ENCODE results near the gene CFAP61.

The CFAP61 gene

GRCh38 chr20:20274821-20275220 lies 222.5 kb downstream of the CFAP61 start:
- no peak for DNase-seq (ENCODE audit: low read depth)
- no peak for TF ChIP-seq POLR2A (IDR thresholded peaks at IDR 0.05; ENCODE audit: extremely low read depth, insufficient read length)
- TF ChIP-seq, protein P1, sequence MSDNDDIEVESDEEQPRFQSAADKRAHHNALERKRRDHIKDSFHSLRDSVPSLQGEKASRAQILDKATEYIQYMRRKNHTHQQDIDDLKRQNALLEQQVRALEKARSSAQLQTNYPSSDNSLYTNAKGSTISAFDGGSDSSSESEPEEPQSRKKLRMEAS (IDR thresholded peaks at IDR 0.05; ENCODE audit: low read depth, low read length): no peak
- no peak for TF ChIP-seq CTCF (IDR thresholded peaks at IDR 0.05; ENCODE audit: low read depth, low read length)
- TF ChIP-seq MYC (IDR thresholded peaks at IDR 0.05; ENCODE audit: low read depth, low read length): no peak
- no peak overlapping the region for H3K4me3 ChIP-seq (ENCODE audit: low read depth, low read length)

- TF ChIP-seq MYC (IDR thresholded peaks at IDR 0.05; ENCODE audit: low read depth, low read length) (no peak), POLR2A (IDR thresholded peaks at IDR 0.05; ENCODE audit: extremely low read depth, insufficient read length) (no peak)
- no peak for DNase-seq (ENCODE audit: low read depth)
- H3K4me3 ChIP-seq (ENCODE audit: low read depth, low read length): no peak overlapping the region
These were observed 223.3 kb downstream of the CFAP61 start for GRCh38 chr20:20275636-20276035.

GRCh38 chr20:20276811-20277530 lies 224.6 kb downstream of the CFAP61 start:
- no peak for DNase-seq (ENCODE audit: low read depth)
- TF ChIP-seq POLR2A (IDR thresholded peaks at IDR 0.05; ENCODE audit: extremely low read depth, insufficient read length) (no peak), MYC (IDR thresholded peaks at IDR 0.05; ENCODE audit: low read depth, low read length) (no peak), CTCF (IDR thresholded peaks at IDR 0.05; ENCODE audit: low read depth, low read length) (no peak)
- TF ChIP-seq, protein P1 (IDR thresholded peaks at IDR 0.05; ENCODE audit: low read depth, low read length): no peak
- H3K4me3 ChIP-seq (ENCODE audit: low read depth, low read length): no peak overlapping the region

GRCh38 chr20:20277894-20278335 lies 225.6 kb downstream of the CFAP61 start:
- DNase-seq (ENCODE audit: low read depth): no peak
- H3K4me3 ChIP-seq (ENCODE audit: low read depth, low read length): no peak overlapping the region
- TF ChIP-seq CTCF (IDR thresholded peaks at IDR 0.05; ENCODE audit: low read depth, low read length) (no peak), MYC (IDR thresholded peaks at IDR 0.05; ENCODE audit: low read depth, low read length) (no peak), POLR2A (IDR thresholded peaks at IDR 0.05; ENCODE audit: extremely low read depth, insufficient read length) (no peak)
- TF ChIP-seq, protein P1 (IDR thresholded peaks at IDR 0.05; ENCODE audit: low read depth, low read length): no peak

DNA sequence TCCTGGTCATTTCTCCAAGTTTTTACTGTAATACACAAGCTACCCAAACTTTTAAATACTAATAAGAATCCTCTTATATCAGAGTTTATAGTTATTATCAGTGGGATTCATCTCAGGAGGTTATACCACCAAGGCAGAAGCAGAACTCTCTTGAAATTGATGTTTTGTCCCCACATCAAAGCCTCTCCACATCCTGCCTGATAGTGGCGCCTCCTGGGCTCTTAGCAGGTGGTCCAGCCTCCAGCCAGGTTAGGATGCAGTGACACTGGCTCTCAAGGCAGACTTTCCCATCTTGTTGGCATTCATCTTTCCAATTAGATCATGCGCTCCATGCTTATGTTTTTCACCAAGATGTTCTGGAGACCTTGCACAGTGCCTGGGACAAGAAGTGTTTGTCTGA lies 233.7 kb downstream of the CFAP61 start:
- TF ChIP-seq CTCF (IDR thresholded peaks at IDR 0.05; ENCODE audit: low read depth, low read length): no peak
- no peak for TF ChIP-seq MYC (IDR thresholded peaks at IDR 0.05; ENCODE audit: low read depth, low read length)
- TF ChIP-seq, protein P1 (IDR thresholded peaks at IDR 0.05; ENCODE audit: low read depth, low read length): no peak
- no peak for TF ChIP-seq POLR2A (IDR thresholded peaks at IDR 0.05; ENCODE audit: extremely low read depth, insufficient read length)
- no peak for DNase-seq (ENCODE audit: low read depth)
- no peak overlapping the region for H3K4me3 ChIP-seq (ENCODE audit: low read depth, low read length)

DNA sequence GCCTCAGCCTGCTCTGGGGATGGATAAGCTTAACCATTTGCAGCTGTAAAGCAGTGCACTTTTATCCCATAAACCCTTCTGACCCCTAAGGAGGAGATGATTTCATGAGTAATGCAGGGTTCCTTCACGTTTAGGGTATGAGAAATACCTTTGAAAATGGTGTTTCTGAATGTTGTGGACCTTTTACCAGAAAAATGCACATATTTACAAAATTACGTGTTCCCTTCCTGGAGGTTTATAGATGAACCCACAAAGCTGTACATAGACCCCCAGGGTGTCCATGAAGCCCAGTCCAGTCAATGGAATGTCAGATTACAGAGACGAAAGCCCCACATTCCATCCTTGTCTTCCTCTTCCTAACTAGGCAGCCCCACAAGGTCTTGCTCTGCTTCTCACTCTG lies 237.0 kb downstream of the CFAP61 start:
- no peak for TF ChIP-seq POLR2A (IDR thresholded peaks at IDR 0.05; ENCODE audit: extremely low read depth, insufficient read length)
- TF ChIP-seq CTCF (IDR thresholded peaks at IDR 0.05; ENCODE audit: low read depth, low read length): no peak
- TF ChIP-seq, protein P1 (IDR thresholded peaks at IDR 0.05; ENCODE audit: low read depth, low read length): no peak
- no peak for TF ChIP-seq MYC (IDR thresholded peaks at IDR 0.05; ENCODE audit: low read depth, low read length)
- DNase-seq (ENCODE audit: low read depth): no peak
- H3K4me3 ChIP-seq (ENCODE audit: low read depth, low read length): no peak overlapping the region

Data from NB4 (cell line).